K562 (cell line): ENCODE results near the gene SV2C. TPM values are rescaled to one million over a fixed set of nuclear protein-coding genes. Genes with fewer than 3 reads are reported as not detected.

Source experiments
- ATAC-seq: fragments of 200-7000 bp; cut with Tn5 transposase; 3 replicates; pipeline ENCODE4 v1.9.1; 2020; ENCODE audit warnings: moderate library complexity
- BruUV-seq: library from RNA; stranded (reverse); fragments of 400-500 nt; replicated peaks from 2 replicates; lab custom pipeline; 2021; lab: Mats Ljungman, UMichigan
- CTCF ChIA-PET: fragments of 300-600 bp; formaldehyde crosslinking; extraction: SDS; loops from one replicate; lab custom pipeline; 2021; ENCODE audit warnings: low intra/inter-chr PET ratio; lab: Yijun Ruan, JAX
- POLR2A ChIA-PET: fragments of 300-600, 350-650 bp; sonication (Branson Sonifier 250); formaldehyde crosslinking; extraction: SDS; loops from one replicate; lab custom pipeline; 2021; ENCODE audit warnings: antibody characterized with exemption, inconsistent platforms; lab: Yijun Ruan, JAX
- DNase-seq, 4 experiments: peaks; one replicate each; pipeline versions ENCODE4 v3.0.0 to v3.0.0-alpha.2; 2011 to 2018; ENCODE audit warnings: low spot score in 3 of 4, mixed read lengths in 3 of 4; ENCODE audit errors: extremely low read depth in 1 of 4
- FAIRE-seq: peaks from 2 replicates; lab custom pipeline; 2011; peaks lifted over from hg19 to GRCh38; lab: Jason Lieb, UNC
- H2AFZ ChIP-seq: 2 replicates; pipeline ENCODE4 v1.6.0; 2011; ENCODE audit warnings: low read depth, low read length, control low read depth, inconsistent platforms
- H3K27ac ChIP-seq: fragments of 200-600 bp; 3 replicates; pipeline ENCODE4 v1.8.0; 2011; ENCODE audit warnings: low read depth, mild to moderate bottlenecking, control low read depth, inconsistent platforms, low read length, moderate library complexity, mixed read lengths; ENCODE audit errors: extremely low read depth
- H3K27me3 ChIP-seq, 2 experiments: fragments of 300-600 bp in 1 of 2; 2 replicates in 1 of 2; 3 replicates in 1 of 2; pipeline versions ENCODE4 v1.6.0 to v1.8.0; 2011; ENCODE audit warnings: inconsistent platforms in 2 of 2, low read length in 2 of 2, mild to moderate bottlenecking in 1 of 2, mixed read lengths in 1 of 2, moderate library complexity in 1 of 2; ENCODE audit not compliant: control insufficient read depth in 2 of 2, insufficient read depth in 2 of 2
- H3K36me3 ChIP-seq: fragments of 300-600 bp; 3 replicates; pipeline ENCODE4 v1.8.0; 2011; ENCODE audit warnings: mild to moderate bottlenecking, low read length, inconsistent platforms; ENCODE audit not compliant: control insufficient read depth, insufficient read depth
- H3K4me1 ChIP-seq, 2 experiments: fragments of 200-600 bp in 1 of 2; replicated peaks in 1 of 2; 2 replicates in 1 of 2; 3 replicates in 1 of 2; pipeline versions ENCODE4 v1.5.1 to v1.8.0; 2011; ENCODE audit warnings: inconsistent platforms in 2 of 2, low read length in 2 of 2, mild to moderate bottlenecking in 1 of 2, mixed read lengths in 1 of 2, moderate library complexity in 1 of 2; ENCODE audit not compliant: control insufficient read depth in 2 of 2, insufficient read depth in 2 of 2
- H3K4me2 ChIP-seq: 2 replicates; pipeline ENCODE4 v1.6.1; 2011; ENCODE audit warnings: low read length, control low read depth, inconsistent platforms, mixed read lengths; ENCODE audit not compliant: insufficient read depth
- H3K4me3 ChIP-seq: fragments of 200-600 bp; sonication (generic), shearing (Covaris generic); 2 replicates; pipeline ENCODE4 v1.5.1; 2016; ENCODE audit warnings: control low read depth, inconsistent platforms
- H3K79me2 ChIP-seq: fragments of 200-600 bp; 3 replicates; pipeline ENCODE4 v1.8.0; 2011; ENCODE audit warnings: low read length, inconsistent platforms; ENCODE audit not compliant: control insufficient read depth, insufficient read depth
- H3K9ac ChIP-seq, 2 experiments: 2 replicates each; pipeline versions ENCODE4 v1.6.0 to v1.6.1; 2011; ENCODE audit warnings: low read depth in 2 of 2, low read length in 2 of 2, control low read depth in 1 of 2, inconsistent platforms in 1 of 2, mild to moderate bottlenecking in 1 of 2, mixed read lengths in 1 of 2; ENCODE audit not compliant: insufficient read depth in 1 of 2
- H3K9me1 ChIP-seq: one replicate; pipeline ENCODE4 v1.6.0; 2011; ENCODE audit warnings: inconsistent platforms, mild to moderate bottlenecking, low read length, moderate library complexity; ENCODE audit not compliant: control insufficient read depth, insufficient read depth
- H3K9me3 ChIP-seq: replicated peaks from 2 replicates; pipeline ENCODE4 v1.5.1; 2011; ENCODE audit warnings: low read depth, low read length, inconsistent platforms; ENCODE audit not compliant: control insufficient read depth, insufficient read depth
- H4K20me1 ChIP-seq: replicated peaks from 2 replicates; pipeline ENCODE4 v1.6.1; 2011; ENCODE audit warnings: low read length, inconsistent platforms, mixed read lengths; ENCODE audit not compliant: control insufficient read depth, insufficient read depth
- ELF4 ChIP-seq: fragments of 450-650 bp; formaldehyde crosslinking; IDR thresholded peaks from 2 replicates; pipeline ENCODE4 v1.4.0; 2022; ENCODE audit warnings: missing genetic modification characterization
- ERF ChIP-seq: fragments of 450-650 bp; formaldehyde crosslinking; IDR thresholded peaks from 2 replicates; pipeline ENCODE4 v1.4.0; 2020; ENCODE audit warnings: mild to moderate bottlenecking, mixed read lengths
- ESRRB ChIP-seq: fragments of 250-450 bp; sonication (Bioruptor Pico); IDR thresholded peaks from 2 replicates; pipeline ENCODE4 v1.5.0; 2020; ENCODE audit warnings: mild to moderate bottlenecking, moderate library complexity, borderline replicate concordance
- ZNF766 ChIP-seq: fragments of 200-800 bp; sonication (Bioruptor generic); conservative IDR thresholded peaks from 2 replicates; pipeline ENCODE4 v1.6.1; 2016; ENCODE audit warnings: missing genetic modification characterization, missing compliant biosample characterization
- WGBS: fragments of 100-300 bp; shearing (Covaris generic); methylation state at CpG from one replicate; pipeline ENCODE4 v1.1.6; 2016; ENCODE audit warnings: low coverage, mixed read lengths; ENCODE audit not compliant: insufficient coverage; ENCODE audit errors: missing lambda C conversion rate; 5-methylcytosine and 5-hydroxymethylcytosine counted together
- in situ Hi-C: fragments of 300-500 bp; cut with MboI; formaldehyde crosslinking; loops from 4 replicates; pipeline ENCODE4 v1.15.0; 2018; ENCODE audit warnings: inconsistent platforms, mixed read lengths
- intact Hi-C: fragments of 100-400 bp; cut with micrococcal nuclease; formaldehyde crosslinking; loops from 2 replicates; pipeline ENCODE4 v1.14.2; 2022
- polyA plus RNA-seq, 8 experiments: library from polyadenylated mRNA; depleted of rRNA in 4 of 8; stranded (reverse) in 5 of 8; unstranded in 3 of 8; fragments of >200 nt; fragmentation: Nextera tagmentation in 2 of 8; fragmentation: Illumina TruSeq in 1 of 8; extraction: Ambion mirVana in 2 of 8; extraction: Trizol in 1 of 8; gene quantifications; 2 replicates each; pipeline versions ENCODE4 v1.2.1 to v1.2.3, GENCODE V29; 2011 to 2014; ENCODE audit warnings: inconsistent platforms in 1 of 8, missing spikeins in 1 of 8
- total RNA-seq, 7 experiments: library from RNA; depleted of rRNA in 6 of 7; stranded (reverse); fragments of >200 nt in 6 of 7; fragmentation: Illumina TruSeq in 2 of 7; extraction: Trizol in 2 of 7; gene quantifications; 2 replicates each; pipeline versions ENCODE4 v1.2.1 to v1.2.3, GENCODE V29; 2011 to 2021; ENCODE audit warnings: low replicate concordance in 1 of 7
- TF ChIP-seq, protein P1 (sequence below), 2 experiments: fragments of 150-350 bp in 1 of 2; IDR thresholded peaks; 2 replicates each; pipeline ENCODE4 v1.6.1; 2012 to 2016; ENCODE audit warnings: low read depth in 2 of 2, low read length in 2 of 2, mild to moderate bottlenecking in 1 of 2, moderate library complexity in 1 of 2
- TF ChIP-seq, protein P2 (sequence below): conservative IDR thresholded peaks from 2 replicates; pipeline ENCODE4 v1.6.1; 2011; ENCODE audit warnings: low read depth, mild to moderate bottlenecking, low read length; ENCODE audit not compliant: control insufficient read depth
- TF ChIP-seq, protein P3 (sequence below): fragments of 450-650 bp; IDR thresholded peaks from 2 replicates; pipeline ENCODE4 v1.6.1; 2018; ENCODE audit warnings: mild to moderate bottlenecking, low read depth; ENCODE audit not compliant: partially characterized antibody

SV2C gene
- total and polyA plus RNA-seq, 9 of the 15 experiments (the other 6 are each of a cell fraction or from before 2014, with no cell fraction given): 0.05 TPM; not detected in 8

DNA sequence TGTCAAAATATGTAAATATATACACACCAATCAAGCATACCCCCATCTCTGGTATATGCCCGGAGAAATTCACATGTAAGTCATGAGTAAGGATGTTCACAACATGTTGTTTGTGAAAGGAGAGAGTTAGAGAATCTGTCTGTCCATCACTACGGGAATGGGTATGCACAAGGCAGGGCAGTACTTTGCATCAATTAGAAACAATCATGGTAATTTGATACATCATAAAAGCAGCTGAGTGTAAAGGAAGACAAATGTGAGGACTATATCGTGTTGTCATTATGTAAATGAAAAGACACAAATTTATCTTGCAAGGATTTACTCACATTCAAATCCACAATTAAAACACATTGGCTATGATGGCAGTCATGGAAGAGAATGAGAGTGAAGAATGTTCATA, 146.7 kb downstream of the SV2C start:
- Histone ChIP-seq H3K9me3 (no peaks in the 10 kb centered on the region), H4K20me1 (no peaks in the 10 kb centered on the region), H3K9me1 (no peaks in the 10 kb centered on the region), H3K79me2 (no peaks in the 10 kb centered on the region), H3K4me2 (no peak overlapping the region), H2AFZ (no peak overlapping the region), H3K27ac (no peak overlapping the region), H3K4me1 (no peaks in the 10 kb centered on the region; a peak in 2 of 5 replicates), H3K36me3 (no peaks in the 10 kb centered on the region), H3K4me3 (no peak overlapping the region), H3K9ac (no peak overlapping the region), H3K27me3 (peaks cover 5 to 13% of the 10 kb centered on the region in 2 experiments; a peak in 4 of 5 replicates)
- 3% methylated on average over 3 of the region's 3 CpGs for WGBS
- POLR2A ChIA-PET: no interaction called here
- ATAC-seq (no peak), DNase-seq (no peak), FAIRE-seq (no peak)
- BruUV-seq: no TSS peak
- no peak for TF ChIP-seq ZNF766 (CRISPR knock-in tag)
- TF ChIP-seq, protein P1, sequence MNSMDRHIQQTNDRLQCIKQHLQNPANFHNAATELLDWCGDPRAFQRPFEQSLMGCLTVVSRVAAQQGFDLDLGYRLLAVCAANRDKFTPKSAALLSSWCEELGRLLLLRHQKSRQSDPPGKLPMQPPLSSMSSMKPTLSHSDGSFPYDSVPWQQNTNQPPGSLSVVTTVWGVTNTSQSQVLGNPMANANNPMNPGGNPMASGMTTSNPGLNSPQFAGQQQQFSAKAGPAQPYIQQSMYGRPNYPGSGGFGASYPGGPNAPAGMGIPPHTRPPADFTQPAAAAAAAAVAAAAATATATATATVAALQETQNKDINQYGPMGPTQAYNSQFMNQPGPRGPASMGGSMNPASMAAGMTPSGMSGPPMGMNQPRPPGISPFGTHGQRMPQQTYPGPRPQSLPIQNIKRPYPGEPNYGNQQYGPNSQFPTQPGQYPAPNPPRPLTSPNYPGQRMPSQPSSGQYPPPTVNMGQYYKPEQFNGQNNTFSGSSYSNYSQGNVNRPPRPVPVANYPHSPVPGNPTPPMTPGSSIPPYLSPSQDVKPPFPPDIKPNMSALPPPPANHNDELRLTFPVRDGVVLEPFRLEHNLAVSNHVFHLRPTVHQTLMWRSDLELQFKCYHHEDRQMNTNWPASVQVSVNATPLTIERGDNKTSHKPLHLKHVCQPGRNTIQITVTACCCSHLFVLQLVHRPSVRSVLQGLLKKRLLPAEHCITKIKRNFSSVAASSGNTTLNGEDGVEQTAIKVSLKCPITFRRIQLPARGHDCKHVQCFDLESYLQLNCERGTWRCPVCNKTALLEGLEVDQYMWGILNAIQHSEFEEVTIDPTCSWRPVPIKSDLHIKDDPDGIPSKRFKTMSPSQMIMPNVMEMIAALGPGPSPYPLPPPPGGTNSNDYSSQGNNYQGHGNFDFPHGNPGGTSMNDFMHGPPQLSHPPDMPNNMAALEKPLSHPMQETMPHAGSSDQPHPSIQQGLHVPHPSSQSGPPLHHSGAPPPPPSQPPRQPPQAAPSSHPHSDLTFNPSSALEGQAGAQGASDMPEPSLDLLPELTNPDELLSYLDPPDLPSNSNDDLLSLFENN (IDR thresholded peaks at IDR 0.05; ENCODE audit: low read depth in 2 of 2, low read length in 2 of 2): no peak
- TF ChIP-seq, protein P2, sequence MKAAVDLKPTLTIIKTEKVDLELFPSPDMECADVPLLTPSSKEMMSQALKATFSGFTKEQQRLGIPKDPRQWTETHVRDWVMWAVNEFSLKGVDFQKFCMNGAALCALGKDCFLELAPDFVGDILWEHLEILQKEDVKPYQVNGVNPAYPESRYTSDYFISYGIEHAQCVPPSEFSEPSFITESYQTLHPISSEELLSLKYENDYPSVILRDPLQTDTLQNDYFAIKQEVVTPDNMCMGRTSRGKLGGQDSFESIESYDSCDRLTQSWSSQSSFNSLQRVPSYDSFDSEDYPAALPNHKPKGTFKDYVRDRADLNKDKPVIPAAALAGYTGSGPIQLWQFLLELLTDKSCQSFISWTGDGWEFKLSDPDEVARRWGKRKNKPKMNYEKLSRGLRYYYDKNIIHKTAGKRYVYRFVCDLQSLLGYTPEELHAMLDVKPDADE: no peak
- TF ChIP-seq ERF (CRISPR knock-in tag): no peak
- TF ChIP-seq ELF4 (CRISPR knock-in tag): no peak
- TF ChIP-seq, protein P3, sequence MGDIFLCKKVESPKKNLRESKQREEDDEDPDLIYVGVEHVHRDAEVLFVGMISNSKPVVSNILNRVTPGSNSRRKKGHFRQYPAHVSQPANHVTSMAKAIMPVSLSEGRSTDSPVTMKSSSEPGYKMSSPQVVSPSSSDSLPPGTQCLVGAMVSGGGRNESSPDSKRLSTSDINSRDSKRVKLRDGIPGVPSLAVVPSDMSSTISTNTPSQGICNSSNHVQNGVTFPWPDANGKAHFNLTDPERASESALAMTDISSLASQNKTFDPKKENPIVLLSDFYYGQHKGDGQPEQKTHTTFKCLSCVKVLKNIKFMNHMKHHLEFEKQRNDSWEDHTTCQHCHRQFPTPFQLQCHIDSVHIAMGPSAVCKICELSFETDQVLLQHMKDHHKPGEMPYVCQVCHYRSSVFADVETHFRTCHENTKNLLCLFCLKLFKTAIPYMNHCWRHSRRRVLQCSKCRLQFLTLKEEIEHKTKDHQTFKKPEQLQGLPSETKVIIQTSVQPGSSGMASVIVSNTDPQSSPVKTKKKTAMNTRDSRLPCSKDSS: no peak
- no peak for TF ChIP-seq ESRRB (CRISPR knock-in tag)
- in situ Hi-C loops: no loop called here
- intact Hi-C loops: no loop called here
- CTCF ChIA-PET: no interaction called here
